Fibroblast of villous mesenchyme (primary cell): ENCODE results near the gene ZNF20. TPM values are rescaled to one million over a fixed set of nuclear protein-coding genes. Genes with fewer than 3 reads are reported as not detected.

Source experiments
- DNase-seq: peaks from one replicate; pipeline ENCODE4 v3.0.0-alpha.2; 2010; ENCODE audit warnings: low read depth
- H3K4me3 ChIP-seq: 2 replicates; pipeline ENCODE4 v1.5.1; 2011; ENCODE audit warnings: low read depth, mild to moderate bottlenecking, low read length
- total RNA-seq: library from RNA; depleted of rRNA; stranded (reverse); fragments of >200 nt; gene quantifications from 2 replicates; pipeline ENCODE4 v1.2.3, GENCODE V29; 2012
- TF ChIP-seq, protein P1 (sequence below): IDR thresholded peaks from 2 replicates; pipeline ENCODE4 v1.5.1; 2012; ENCODE audit warnings: low read depth, mild to moderate bottlenecking, low read length; ENCODE audit not compliant: insufficient read depth

ZNF20 gene
- 3.5 and 6.0 TPM in 2 replicates for total RNA-seq

DNA sequence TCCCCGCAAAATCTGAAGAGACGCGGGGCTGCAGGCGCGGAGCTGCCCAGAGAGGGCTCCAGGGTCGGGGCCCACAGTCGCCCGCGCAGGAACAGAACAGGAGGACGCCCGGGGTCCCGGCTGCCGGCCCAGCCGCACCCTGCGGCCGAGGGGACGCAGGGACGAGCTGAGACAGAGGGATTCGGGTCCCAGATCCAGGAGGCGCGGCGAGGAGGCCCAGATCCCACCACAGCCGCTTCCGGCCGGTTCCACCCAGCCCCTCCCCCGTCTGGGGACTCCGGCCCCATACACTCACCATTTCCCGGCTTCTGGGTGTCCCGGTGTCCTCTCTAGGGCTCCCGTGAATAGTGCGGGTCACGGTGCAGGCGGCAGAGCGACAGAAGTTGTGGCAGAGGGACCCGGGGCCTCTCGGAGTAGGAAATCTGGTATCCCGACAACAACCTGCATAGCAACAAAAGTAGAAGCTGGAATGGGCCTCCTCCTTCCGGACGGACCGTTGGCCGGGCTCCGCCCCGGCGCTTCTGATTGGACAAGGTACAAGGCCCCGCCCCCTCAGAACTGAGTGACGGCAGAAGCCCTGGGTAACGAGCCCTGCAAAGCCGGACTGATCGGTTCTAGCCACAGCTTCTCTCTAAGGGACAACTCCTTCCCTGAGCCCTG lies at the start of gene ZNF20:
TSS of gene ZNF20 (minus strand) at position 466 of the 660 bp plus-strand sequence. CDS start at position 298, 168 bp downstream.
- peak; percentile 94 for DNase-seq
- TF ChIP-seq, protein P1, sequence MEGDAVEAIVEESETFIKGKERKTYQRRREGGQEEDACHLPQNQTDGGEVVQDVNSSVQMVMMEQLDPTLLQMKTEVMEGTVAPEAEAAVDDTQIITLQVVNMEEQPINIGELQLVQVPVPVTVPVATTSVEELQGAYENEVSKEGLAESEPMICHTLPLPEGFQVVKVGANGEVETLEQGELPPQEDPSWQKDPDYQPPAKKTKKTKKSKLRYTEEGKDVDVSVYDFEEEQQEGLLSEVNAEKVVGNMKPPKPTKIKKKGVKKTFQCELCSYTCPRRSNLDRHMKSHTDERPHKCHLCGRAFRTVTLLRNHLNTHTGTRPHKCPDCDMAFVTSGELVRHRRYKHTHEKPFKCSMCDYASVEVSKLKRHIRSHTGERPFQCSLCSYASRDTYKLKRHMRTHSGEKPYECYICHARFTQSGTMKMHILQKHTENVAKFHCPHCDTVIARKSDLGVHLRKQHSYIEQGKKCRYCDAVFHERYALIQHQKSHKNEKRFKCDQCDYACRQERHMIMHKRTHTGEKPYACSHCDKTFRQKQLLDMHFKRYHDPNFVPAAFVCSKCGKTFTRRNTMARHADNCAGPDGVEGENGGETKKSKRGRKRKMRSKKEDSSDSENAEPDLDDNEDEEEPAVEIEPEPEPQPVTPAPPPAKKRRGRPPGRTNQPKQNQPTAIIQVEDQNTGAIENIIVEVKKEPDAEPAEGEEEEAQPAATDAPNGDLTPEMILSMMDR, result no peak

DNA sequence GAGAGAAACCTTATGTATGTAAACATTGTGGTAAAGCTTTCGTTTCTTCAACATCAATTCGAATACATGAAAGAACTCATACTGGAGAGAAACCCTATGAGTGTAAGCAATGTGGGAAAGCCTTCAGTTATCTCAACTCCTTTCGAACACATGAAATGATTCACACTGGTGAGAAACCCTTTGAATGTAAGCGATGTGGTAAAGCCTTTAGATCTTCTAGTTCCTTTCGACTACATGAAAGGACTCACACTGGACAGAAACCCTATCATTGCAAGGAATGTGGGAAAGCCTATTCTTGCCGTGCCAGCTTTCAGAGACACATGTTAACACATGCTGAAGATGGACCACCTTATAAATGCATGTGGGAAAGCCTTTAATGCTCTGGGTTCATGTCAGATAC lies 47.5 kb upstream of the ZNF20 start:
- no peak overlapping the region for H3K4me3 ChIP-seq
- DNase-seq, result no peak
- TF ChIP-seq, protein P1, result no peak

More for the DNA sequence above, at the start of gene ZNF20:
- peak within 1 kb of the TSS; percentile 90 for H3K4me3 ChIP-seq

DNA sequence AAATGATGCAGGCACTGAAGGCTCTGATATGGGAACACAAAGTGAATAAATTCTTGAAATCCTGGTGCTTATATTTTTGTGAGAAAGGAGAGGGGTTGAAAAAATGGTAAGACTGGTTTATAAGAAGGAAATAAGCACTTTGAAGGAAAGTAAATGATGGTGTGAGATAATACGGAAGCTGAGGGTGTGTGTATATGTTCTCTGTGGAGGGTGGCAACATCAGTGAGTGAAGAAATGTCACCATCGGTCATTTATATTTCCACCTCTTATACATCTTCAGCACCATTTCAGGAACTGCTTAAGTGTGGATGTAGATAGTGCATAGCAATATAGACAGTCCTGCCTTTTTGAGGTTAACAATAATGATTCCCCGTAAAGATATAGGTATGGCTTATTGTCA lies 40.2 kb upstream of the ZNF20 start:
- TF ChIP-seq, protein P1, result no peak
- DNase-seq, result no peak
- H3K4me3 ChIP-seq, result no peak overlapping the region

DNA sequence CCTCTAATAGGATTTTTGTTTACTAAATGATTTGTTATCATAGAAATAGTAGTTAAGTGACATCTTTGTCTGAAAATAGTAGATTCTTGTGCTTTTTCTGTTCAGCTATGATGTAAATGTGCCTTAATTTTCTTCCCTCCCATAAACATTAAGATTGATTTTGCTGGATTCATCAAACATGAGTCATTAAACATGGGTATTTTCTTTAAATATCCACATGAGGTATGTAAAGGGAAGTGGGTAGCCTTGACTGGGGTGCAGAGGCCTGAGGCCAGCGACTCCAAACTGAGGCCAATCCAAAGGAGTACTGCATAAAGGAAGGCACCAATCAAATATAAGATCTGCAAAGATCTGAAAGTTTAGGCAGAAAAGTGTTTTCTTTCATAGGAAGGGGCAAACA lies 26.5 kb upstream of the ZNF20 start:
- DNase-seq, result no peak
- TF ChIP-seq, protein P1, result no peak
- no peak overlapping the region for H3K4me3 ChIP-seq

DNA sequence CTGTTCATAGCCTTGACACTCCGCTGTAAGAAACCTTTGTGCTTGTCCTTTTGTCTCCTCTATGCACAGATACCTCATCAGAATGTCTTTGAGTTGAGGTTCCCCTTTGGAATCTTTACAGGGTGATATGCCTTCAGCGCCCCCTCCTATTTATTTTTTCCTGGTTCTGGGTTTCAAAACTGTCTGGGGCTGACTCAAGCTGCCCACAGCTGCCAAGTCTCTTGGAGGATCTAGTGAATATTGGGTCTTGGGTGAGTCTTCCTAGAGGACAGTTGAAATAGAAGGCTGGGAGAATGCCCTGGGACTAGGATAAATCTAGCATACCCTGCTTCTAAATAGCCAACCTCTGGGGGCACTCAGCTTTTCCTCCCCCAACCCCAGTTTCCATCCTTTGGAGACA lies 23.7 kb upstream of the ZNF20 start:
- DNase-seq, result peak; percentile 27
- H3K4me3 ChIP-seq, result peak overlapping the region; percentile 92
- TF ChIP-seq, protein P1, result no peak

DNA sequence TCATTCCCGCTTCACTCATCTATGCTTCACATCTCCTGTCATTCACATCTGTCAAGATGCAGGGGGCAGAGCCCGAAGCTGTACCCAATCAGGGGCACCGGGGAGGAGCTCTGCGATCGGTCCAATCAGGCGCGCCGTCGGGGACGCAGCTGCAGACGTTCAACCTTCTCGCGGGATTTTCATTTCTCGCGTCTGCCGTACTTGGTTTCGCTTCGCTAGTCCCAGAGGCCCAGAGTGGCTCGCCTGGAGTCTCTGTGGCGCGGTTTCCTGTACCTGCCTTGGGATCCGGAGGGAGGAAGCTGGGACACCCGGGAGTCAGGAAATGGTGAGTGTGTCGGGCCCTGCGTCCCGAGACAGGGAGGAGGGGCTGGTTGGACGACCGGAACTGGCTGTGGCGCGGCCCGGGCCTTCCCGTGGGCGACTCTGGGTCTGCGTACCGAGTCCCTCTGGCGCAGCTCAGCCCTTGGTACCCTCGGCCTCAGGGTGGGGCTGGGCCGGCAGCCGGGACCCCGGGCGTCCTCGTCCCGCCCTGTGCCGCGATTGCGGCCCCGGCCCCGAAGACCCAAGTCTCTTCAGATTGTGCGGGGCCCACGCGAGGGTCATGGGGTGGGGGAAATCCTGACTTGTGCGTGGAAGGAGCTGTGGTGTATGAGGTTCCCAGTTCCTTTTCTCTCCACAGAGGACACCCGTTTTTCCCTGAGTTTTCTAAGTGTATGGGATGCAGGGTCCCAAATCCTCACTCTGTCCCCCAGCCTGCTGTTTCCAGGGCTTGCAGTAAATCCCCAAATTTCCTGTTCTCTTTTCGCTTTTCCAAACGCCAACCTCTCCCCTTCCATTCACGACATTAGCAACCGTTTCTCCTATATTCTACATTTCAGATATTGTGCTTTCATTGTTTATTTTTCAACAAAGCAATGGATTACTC lies 23.0 kb upstream of the ZNF20 start, which contains the start of gene ZNF136:
TSS of gene ZNF136 (plus strand) at position 215 of the 925 bp plus-strand sequence. CDS start at position 323, 108 bp downstream.
- H3K4me3 ChIP-seq, result peak within 1 kb of the TSS; percentile 92
- TF ChIP-seq, protein P1, result no peak
- DNase-seq, result peak; percentile 96
